Placental pericyte (primary cell): ENCODE results near the gene GCA. TPM values are rescaled to one million over a fixed set of nuclear protein-coding genes. Genes with fewer than 3 reads are reported as not detected.

Experiments used
- total RNA-seq: library from RNA; depleted of rRNA; stranded (reverse); fragments of >200 nt; gene quantifications from 2 replicates; pipeline ENCODE4 v1.2.3, GENCODE V29; 2012

Gene GCA, protein sequence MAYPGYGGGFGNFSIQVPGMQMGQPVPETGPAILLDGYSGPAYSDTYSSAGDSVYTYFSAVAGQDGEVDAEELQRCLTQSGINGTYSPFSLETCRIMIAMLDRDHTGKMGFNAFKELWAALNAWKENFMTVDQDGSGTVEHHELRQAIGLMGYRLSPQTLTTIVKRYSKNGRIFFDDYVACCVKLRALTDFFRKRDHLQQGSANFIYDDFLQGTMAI
- total RNA-seq = 1.1 and 1.8 TPM in 2 replicates

GRCh38 chr2:162343824-162344616, at the start of gene GCA:
GCA (plus strand) TSS chr2:162344132; CDS start chr2:162344249, 117 bp downstream.

GRCh38 chr2:162318328-162319180, 25.4 kb upstream of the GCA start, which contains the start of gene IFIH1:
IFIH1 (minus strand) TSS chr2:162318684; CDS start chr2:162318307, 377 bp downstream.

Other genes starting within 250 kb of the GCA start
- gene GCG, start 191.9 kb upstream of the GCA start, total RNA-seq = not detected in 2 replicates
- 247 and 272 TPM in 2 replicates for gene FAP, start 100.7 kb upstream of the GCA start, total RNA-seq
- gene IFIH1, start 25.4 kb upstream of the GCA start, total RNA-seq = 4.6 and 9.3 TPM in 2 replicates